Testis (tissue), 2 donors: ENCODE data around the gene PRMT5.

Experiments used
- CTCF ChIP-seq, 3 experiments: fragments of 450-650 bp in 2 of 3; fragments of 200-600 bp in 1 of 3; sonication (generic) in 1 of 3; IDR thresholded peaks; one replicate each; pipeline ENCODE4 v1.5.1; 2016 to 2019; ENCODE audit warnings: antibody characterized with exemption in 3 of 3, mild to moderate bottlenecking in 2 of 3, moderate library complexity in 1 of 3
- POLR2A ChIP-seq: fragments of 450-650 bp; IDR thresholded peaks from one replicate; pipeline ENCODE4 v1.6.1; 2017; ENCODE audit warnings: antibody characterized with exemption, mild to moderate bottlenecking, moderate library complexity

GRCh38 chr14:22878271-22879246 lies 50.6 kb downstream of the PRMT5 start:
- no peak for TF ChIP-seq CTCF (IDR thresholded peaks at IDR 0.05)
- no peak for TF ChIP-seq POLR2A
